ENCODE measurements around the gene FOXD2.

The FOXD2 gene

DNA sequence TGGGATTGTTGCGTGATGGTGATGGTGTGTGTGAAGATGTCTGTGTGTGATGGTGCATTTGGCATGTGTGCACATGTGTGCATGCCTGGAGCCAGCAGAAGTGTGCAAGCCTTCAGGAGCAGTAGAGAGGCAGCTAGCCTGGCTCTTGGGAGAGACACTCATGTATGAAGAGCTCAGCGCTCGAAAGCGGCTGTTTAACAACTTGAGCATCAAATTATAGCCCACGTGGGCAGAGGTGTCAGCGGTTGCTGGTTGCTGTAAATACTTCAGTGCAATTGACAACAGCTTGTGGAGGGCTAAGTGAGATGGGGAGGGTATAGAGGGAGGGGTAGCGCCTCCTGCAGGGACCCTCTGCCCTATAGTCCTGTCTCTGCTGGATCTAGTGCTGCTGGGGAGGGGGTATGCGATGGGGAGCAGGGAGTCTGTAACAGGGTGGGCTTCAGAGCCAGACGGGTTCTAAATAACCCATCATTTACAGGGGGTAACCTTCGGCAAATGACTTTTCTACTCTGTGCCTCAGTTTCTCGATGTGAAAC is 21.5 kb downstream of the FOXD2 start:
- DNase-seq = no peak

DNA sequence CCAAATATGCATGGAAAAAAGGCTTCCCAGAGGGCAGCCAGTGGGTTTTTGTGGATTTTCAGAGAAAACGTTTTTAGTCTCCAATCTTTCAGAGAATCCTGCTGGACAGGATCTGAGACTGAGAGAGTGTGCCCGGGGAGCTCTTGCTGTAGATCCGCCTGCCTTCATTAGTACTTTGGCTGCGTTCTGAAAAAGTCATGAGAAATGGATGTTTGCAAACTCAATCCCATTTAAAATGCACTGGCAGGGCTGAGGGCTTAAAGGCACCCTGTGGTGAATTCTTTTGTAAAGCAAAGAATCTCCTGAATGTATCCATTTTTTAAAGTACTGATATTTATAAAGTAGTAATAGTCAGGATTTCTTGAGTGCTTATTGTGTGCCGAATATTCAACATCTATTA is 22.2 kb downstream of the FOXD2 start:
- DNase-seq = no peak

DNA sequence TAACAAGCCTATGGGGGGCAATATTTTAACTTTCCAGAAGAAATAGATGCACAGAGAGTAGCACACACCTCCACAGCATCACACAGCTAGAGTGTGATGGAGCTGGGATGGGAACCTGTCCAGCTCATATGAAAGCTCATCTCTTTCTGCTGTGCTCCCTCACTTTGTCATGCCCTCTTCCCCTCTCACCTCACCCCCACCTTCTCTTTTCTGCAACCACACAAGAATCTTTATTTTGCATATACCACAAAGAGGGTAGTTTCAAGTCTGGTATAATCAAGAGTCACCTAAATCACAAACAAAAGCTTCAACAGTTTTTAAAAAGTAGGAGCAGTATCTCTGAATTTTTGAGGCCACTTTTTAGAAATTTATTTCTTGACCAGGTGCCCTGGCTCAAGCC is 22.6 kb downstream of the FOXD2 start:
- no peak for DNase-seq

DNA sequence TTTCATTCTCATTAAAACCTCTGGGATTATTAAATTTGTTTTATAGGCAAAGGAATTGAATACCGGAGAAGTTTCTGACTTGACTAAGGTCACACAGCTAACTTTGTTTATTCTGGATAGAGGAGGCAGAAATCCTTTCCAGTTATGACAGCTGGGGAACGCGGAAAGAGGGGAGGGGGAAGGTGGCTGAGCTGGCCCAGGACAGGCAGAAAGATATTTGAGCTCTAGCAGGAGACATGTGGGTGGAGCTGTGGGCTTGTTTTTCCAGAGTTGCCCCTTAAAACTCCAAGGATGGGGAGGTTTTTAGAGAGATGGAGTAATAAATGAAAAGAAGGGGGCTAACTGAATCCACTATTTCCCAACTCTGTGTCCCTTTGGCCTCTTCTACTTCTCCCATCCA is 27.8 kb downstream of the FOXD2 start:
- DNase-seq = no peak

DNA sequence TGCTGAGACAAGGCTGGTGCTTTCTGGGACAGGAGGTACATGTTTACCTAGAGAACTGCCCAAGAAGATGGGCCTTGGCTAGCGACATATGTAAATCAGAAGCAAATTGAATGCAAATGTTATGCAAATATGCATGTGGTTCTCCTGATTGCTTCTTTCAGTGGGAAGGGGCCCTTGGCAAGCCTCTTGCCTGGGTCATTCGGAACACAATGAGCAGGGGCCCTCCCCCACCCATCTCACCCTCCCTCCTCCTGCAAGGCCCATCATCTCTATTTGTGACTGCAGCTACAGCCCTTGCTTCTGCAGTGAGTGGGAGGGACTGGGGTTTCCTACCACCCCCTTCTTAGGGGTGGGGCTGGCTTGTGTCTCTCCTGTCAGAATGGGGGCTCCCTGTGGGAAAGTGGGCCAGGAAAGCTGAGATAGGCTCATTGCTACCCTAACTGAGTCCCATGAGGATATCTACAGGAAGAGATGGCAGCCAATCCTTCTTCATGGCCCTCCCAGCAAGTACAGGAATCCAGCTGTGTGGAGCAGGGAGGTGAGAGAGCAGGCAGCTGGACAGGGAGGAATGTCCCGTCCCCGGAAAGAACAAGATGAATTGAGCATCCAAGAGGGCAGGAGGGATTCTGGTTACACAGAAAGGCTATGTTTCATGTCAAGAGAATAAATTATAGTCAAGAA is 31.0 kb downstream of the FOXD2 start:
- no peak for DNase-seq

DNA sequence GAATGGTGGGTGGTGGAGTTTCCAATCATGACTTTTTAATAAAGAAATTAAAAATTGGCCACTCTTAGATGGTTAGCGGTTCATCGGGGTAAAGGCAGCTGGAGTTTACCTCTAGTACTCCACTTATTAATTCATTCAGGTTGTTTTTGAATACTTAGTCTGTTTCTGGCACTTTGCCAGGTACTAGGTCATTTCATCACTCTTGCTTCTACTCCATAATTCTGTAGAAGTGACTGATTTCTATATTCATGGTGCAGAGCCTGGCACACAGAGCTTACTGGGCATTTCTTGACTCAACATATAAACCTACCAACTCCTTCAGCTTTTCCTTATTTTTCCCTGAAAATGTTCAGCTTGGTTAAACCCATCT is 31.5 kb downstream of the FOXD2 start:
- DNase-seq = no peak

DNA sequence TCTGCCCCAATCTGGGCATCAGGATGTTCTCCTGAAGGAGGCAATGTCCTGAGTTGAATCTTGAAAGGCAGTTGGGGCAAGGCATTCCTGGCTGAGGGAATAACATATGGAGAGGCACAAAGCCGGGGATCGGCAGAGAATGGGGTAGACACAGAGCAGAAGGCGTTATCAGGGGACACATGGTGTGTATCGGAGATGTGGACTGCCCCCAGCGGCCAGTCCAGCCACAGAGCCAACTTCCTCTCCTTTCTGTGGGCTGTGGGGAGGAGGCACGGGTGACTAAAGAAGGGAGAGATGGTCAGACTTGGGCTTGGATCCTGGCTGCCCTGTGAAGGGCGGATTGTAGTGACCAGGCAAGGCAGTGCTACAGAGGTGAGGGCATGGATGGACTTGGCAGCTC is 32.1 kb downstream of the FOXD2 start:
- no peak for DNase-seq

DNA sequence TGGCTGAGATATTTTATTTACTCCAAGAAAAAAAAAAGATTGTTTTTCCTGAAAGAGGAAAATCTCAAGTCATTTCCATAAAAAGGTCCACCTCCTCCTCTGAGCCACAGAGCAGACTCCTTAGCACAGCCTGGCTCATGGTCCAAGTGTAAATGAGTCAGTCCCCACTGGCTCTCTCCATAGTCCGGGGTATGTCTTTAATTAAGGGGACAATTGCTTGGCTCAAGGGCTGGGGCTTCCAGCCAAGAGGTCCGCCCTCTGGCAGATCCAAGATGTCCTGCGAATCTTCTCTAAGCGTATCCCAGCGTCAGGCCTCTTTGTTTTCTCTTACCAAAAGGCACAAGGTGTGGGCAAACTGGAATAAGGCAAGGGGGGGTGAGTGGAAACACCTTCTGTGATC is 33.3 kb downstream of the FOXD2 start:
- no peak for DNase-seq

DNA sequence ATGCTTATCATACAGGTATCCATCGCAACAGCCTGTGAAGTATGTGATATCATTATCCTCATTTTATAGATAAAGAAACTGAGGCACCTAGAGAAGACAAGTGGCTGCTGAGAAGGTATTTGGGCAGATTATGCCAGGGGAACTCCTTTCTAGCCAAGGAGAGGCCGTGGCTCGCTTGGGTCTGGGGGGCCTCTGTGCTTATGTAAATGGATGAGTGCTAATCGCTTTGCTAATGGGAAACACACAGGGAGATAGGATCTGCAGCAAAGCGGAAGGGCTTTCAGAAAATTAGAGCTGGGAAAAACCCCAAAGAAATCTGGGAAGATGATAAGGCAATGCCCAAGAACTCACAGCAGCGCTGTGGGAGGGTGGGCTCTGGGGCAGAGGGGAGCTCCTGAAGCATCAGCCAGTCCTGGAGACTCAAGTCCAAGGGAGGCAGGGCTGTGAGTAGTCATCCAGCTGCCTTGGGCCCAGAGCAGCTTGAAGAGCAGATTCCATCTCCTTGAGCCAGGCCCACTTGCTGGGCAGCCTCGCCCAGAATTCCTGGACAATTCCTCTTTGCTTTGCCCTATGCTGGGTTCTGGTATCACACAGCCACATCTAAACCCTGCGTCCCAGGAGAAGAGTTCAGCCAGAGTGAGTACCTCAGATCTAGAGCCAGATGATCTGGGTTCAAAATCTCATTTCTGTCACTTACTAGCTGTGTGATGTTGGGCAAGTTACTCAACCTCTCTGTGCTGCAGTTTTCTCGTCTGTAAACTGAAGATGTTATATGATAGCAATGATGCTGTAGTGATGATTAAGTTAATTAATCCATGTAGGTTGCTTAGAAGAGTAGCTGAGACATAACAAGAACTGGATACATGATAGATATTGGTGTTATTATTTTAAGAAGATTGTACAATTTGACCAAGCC is 36.7 kb downstream of the FOXD2 start:
- no peak for DNase-seq

DNA sequence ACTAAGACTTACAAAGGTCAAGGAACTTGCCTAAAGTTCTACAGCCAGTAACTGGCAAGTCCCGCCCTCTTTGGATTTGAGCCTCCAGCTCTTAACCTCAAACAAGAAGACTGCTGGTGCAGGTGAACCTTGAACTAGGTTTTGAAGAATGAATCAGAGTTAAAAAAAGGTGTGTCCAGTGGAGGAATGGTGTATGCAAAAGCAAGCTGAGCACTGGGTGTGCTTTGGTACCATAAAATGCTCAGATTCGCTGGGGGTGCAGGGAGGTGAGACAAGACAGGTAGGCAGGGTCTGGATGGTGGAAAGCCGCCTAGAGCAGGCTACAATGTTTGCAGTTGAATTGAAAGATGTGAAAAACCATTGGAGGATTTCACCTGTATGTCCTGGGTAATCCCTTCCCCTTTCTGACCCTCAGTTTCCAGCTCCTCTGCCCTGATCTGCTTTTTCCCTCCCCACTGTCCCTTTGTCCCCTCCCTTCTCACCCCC is 39.8 kb downstream of the FOXD2 start:
- no peak for DNase-seq

DNA sequence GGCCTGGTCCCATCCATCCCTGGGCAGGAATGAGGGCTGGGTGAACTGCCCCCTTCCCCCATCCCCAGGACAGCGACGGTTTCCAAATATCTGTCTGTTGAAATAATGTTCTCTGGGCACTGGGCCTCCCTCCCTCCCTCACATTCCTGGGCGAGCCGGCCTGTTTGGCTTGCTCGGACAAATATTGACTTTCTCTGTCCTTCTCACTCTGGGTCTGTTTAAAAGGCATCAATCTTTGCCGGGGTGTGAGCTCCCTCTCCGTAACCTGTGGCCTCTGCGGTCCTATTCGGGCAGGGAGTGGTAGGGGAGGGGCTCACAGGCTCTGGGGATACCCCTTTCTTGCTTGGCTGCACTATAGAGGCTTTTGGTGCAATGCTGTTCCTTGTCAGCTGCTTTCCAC is 40.2 kb downstream of the FOXD2 start:
- DNase-seq = no peak

DNA sequence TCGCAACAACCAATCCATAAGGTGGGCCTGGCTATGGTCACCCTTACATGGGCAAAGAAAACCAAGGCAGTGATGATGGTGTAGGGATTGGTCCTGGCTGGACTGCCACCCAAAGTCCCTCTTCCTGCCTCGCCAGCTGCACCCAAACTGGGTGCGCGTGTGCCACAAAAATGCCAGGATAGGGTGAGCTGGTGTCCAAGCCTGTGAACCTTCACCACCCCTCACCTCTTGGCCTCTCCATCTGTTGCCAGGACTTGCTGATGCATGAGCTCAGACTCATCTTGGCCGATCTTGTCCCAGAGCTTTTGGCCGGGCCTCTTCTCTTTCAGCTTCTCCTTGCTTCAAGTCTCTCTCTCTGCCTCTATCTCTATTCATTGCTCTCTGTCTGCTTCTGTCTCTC is 41.8 kb downstream of the FOXD2 start:
- DNase-seq = no peak

DNA sequence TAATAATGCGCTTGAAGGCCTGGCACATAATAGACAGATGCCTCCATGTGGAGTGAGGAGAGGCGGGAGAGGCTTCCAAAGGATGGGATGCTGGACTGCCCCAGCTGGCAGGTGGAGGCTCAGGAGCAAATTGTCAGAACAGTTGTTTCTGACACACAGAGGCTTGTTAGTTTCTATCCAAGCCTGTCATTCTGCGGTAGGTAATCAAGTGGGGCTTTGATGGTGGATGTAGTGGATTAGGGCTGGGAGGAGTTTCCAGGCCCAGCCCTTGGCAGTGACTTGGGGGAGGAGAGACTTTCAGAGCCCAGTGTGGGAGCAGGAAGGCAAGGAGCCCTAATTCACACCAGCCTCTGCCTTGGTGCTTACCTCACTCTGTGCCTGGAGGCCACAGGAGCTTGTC is 44.1 kb downstream of the FOXD2 start:
- no peak for DNase-seq

DNA sequence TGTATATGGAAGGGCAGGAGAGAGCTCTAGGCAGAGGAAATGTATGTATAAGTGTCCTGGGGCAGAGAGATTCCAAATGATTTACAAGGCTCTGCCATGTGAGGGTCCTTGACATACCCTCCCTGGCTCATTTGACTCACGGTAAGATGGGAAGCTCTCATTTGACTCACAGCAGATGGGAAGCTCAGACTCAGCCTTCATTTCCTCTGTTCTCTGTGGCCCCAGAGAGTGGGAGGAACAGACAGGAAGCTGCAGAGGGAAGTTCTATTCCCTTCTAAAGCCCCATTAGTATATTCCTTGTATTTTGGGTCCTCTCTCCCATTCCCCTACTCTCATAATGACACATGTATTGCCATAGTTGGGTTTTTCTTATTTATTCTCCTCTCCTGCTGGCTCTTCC is 44.9 kb downstream of the FOXD2 start:
- DNase-seq = no peak

DNA sequence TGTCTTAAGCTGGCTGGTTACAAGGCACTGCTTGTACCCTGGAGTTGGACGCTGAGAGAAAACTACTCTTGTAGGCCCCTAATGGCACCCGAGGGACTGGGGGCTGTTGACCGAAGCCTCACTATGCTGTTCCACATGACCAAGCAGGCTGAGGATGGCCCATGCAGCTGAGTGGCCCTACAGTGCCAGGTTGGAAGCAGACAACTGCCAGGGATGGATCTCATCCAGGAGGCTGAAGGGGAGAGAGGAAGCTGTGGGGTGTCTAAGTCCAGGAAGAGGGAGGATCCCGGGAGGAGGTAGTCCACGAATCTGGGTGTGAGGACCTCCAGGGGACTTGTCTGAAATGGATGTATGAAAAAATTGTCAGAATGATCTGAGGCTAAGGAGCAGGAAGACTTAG is 45.8 kb downstream of the FOXD2 start:
- DNase-seq = no peak

DNA sequence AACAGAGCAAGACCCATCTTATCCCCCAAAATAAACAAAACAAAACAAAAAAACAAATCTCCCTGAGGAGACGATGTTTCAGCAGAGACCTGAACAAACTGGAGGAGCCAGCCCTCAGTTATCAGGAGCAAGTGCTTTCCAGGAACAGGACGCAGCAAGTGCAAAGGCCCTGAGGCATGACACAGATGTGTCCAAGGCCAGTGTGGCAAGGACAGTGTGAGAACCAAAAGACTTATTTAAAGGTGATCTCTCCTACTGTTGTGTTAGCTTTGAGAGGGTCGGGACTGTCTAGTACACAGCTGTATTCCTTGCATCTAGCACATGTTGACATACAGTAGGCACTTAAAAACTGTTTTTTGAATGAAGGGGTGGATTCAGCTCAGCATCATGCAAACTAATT is 48.0 kb downstream of the FOXD2 start:
- no peak for DNase-seq

DNA sequence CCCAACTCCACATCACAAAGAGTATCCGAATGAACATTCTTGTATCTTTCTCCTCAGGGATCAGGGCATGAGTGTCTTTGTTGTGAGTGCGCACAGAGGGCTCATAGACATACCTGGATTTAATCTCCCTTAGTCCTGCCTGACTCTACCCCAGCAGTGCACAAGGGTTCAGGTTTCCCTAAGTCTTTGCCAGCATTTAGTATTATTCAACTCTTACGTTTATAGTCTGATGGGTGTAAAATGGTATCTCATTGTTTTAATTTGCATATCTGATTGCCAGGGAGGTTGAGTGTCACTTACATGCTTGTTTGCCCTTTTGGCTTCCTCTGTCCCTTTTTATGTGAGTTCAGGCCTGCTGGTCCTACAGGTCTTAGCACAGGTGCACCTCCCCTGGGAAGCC is 49.5 kb downstream of the FOXD2 start:
- no peak for DNase-seq

DNA sequence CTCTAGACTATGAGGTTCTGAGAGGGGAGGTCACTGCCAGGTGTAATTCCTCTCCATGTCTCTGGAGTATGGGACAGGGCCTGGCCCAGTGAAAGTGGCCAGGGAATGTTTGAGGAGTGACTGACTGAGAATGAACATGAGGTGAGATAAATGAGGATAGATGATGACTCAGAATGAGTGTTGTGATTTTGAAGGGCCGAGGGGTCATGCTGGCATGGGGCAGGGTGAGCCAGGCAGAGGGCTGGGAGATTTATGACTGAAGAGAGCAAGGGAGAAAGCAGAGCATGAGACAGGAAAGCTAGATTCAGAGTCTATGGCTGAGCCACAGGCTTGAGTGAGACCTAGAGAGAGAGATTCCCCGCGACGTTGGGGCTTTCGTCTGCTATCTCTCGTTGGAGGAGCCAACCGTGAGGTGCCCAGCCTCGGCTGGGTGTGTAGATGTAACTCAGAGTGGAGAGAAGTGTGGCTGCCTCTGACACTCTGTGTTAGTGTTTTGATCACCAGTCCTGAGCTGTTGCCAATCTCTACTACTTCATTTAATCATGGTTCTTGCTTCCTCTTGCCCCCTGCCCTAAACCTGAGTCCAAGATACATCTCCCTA is 50.1 kb downstream of the FOXD2 start:
- DNase-seq = no peak
